Endothelial cell of umbilical vein (primary cell): ENCODE measurements around the gene ZMIZ1. TPM values are rescaled to one million over a fixed set of nuclear protein-coding genes. Genes with fewer than 3 reads are reported as not detected.

Source experiments
- BruUV-seq: library from RNA; stranded (reverse); fragments of 400-500 nt; replicated peaks from 2 replicates; lab custom pipeline; 2021; lab: Mats Ljungman, UMichigan
- CTCF ChIA-PET: fragments of 300-600, 350-600 bp; sonication (Branson Sonifier 250); formaldehyde crosslinking; loops from one replicate; lab custom pipeline; 2021; ENCODE audit warnings: antibody characterized with exemption, inconsistent platforms; lab: Charles Lee
- POLR2A ChIA-PET: fragments of 300-600, 350-600 bp; sonication (Branson Sonifier 250); formaldehyde crosslinking; loops from one replicate; lab custom pipeline; 2021; ENCODE audit warnings: antibody characterized with exemption, inconsistent platforms; lab: Charles Lee
- DNase-seq: peaks from one replicate; pipeline ENCODE4 v3.0.0-alpha.2; 2011; ENCODE audit warnings: low read depth, low spot score
- FAIRE-seq: peaks from 2 replicates; lab custom pipeline; 2011; peaks lifted over from hg19 to GRCh38; lab: Jason Lieb, UNC
- H2AFZ ChIP-seq: 2 replicates; pipeline ENCODE4 v1.6.0; 2012; ENCODE audit warnings: low read depth, low read length, control low read depth, inconsistent platforms
- H3K27ac ChIP-seq: 2 replicates; pipeline ENCODE4 v1.5.1; 2011; ENCODE audit warnings: low read depth, mild to moderate bottlenecking, control low read depth, low read length, moderate library complexity; ENCODE audit not compliant: insufficient read depth
- H3K27me3 ChIP-seq, 2 experiments: 2 replicates each; pipeline versions ENCODE4 v1.6.0 to v1.6.1; 2011; ENCODE audit warnings: low read length in 2 of 2, mixed read lengths in 1 of 2; ENCODE audit not compliant: control insufficient read depth in 2 of 2, insufficient read depth in 2 of 2
- H3K36me3 ChIP-seq, 2 experiments: 2 replicates in 1 of 2; 3 replicates in 1 of 2; pipeline ENCODE4 v1.5.1; 2011; ENCODE audit warnings: low read length in 2 of 2, mild to moderate bottlenecking in 1 of 2, moderate library complexity in 1 of 2; ENCODE audit not compliant: control insufficient read depth in 2 of 2, insufficient read depth in 2 of 2; ENCODE audit errors: extremely low read depth in 1 of 2
- H3K4me1 ChIP-seq: 3 replicates; pipeline ENCODE4 v1.5.1; 2011; ENCODE audit warnings: mild to moderate bottlenecking, low read length; ENCODE audit not compliant: control insufficient read depth, insufficient read depth; ENCODE audit errors: extremely low read depth
- H3K4me2 ChIP-seq: 2 replicates; pipeline ENCODE4 v1.6.1; 2011; ENCODE audit warnings: low read length, control low read depth, mixed read lengths; ENCODE audit not compliant: insufficient read depth
- H3K4me3 ChIP-seq, 3 experiments: fragments of 200-600 bp in 1 of 3; sonication (generic), shearing (Covaris generic) in 1 of 3; replicated peaks in 1 of 3; 2 replicates each; pipeline ENCODE4 v1.5.1; 2011 to 2016; ENCODE audit warnings: control low read depth in 3 of 3, low read length in 3 of 3, mild to moderate bottlenecking in 2 of 3, inconsistent platforms in 1 of 3, low read depth in 1 of 3, moderate library complexity in 1 of 3; ENCODE audit not compliant: insufficient read depth in 1 of 3
- H3K79me2 ChIP-seq: 2 replicates; pipeline ENCODE4 v1.6.0; 2012; ENCODE audit warnings: low read length, inconsistent platforms; ENCODE audit not compliant: control insufficient read depth, insufficient read depth
- H3K9ac ChIP-seq: replicated peaks from 2 replicates; pipeline ENCODE3; 2011; ENCODE audit warnings: low read length, control low read depth; ENCODE audit not compliant: insufficient read depth; ENCODE audit errors: extremely low read depth
- H3K9me1 ChIP-seq: replicated peaks from 3 replicates; pipeline ENCODE4 v1.6.0; 2011; ENCODE audit warnings: mild to moderate bottlenecking, low read length; ENCODE audit not compliant: control insufficient read depth, insufficient read depth; ENCODE audit errors: extremely low read depth
- H3K9me3 ChIP-seq: replicated peaks from 2 replicates; pipeline ENCODE4 v1.5.1; 2012; ENCODE audit warnings: low read length, inconsistent platforms; ENCODE audit not compliant: control insufficient read depth, insufficient read depth
- H4K20me1 ChIP-seq: replicated peaks from 2 replicates; pipeline ENCODE3; 2011; ENCODE audit warnings: mild to moderate bottlenecking, low read length; ENCODE audit not compliant: control insufficient read depth, insufficient read depth; ENCODE audit errors: extremely low read depth
- EZH2 ChIP-seq: IDR thresholded peaks from 2 replicates; pipeline ENCODE4 v1.6.1; 2012; ENCODE audit warnings: borderline replicate concordance, low read depth, mild to moderate bottlenecking, moderate library complexity, low read length, inconsistent platforms; ENCODE audit not compliant: severe bottlenecking
- FOS ChIP-seq: IDR thresholded peaks from 2 replicates; pipeline ENCODE4 v1.6.1; 2011; ENCODE audit warnings: mild to moderate bottlenecking, low read length, moderate library complexity, borderline replicate concordance; ENCODE audit not compliant: insufficient read depth
- GATA2 ChIP-seq: IDR thresholded peaks from 2 replicates; pipeline ENCODE4 v1.7.0; 2011; ENCODE audit warnings: low read depth, mild to moderate bottlenecking, moderate library complexity, mixed read lengths, low read length; ENCODE audit not compliant: insufficient read length, insufficient read depth
- JUN ChIP-seq: IDR thresholded peaks from 2 replicates; pipeline ENCODE4 v1.6.1; 2011; ENCODE audit warnings: borderline replicate concordance, low read depth; ENCODE audit not compliant: insufficient read length, insufficient read depth
- MYC ChIP-seq: IDR thresholded peaks from one replicate; pipeline ENCODE4 v1.6.1; 2011; ENCODE audit warnings: mild to moderate bottlenecking, low read depth, low read length
- POLR2A ChIP-seq: IDR thresholded peaks from 2 replicates; pipeline ENCODE4 v1.6.1; 2012; ENCODE audit warnings: low read depth, mild to moderate bottlenecking, control low read depth, low read length
- POLR2AphosphoS5 ChIP-seq: IDR thresholded peaks from 2 replicates; pipeline ENCODE4 v1.6.1; 2012; ENCODE audit warnings: low read depth, mild to moderate bottlenecking, control low read depth, low read length, moderate library complexity; ENCODE audit not compliant: insufficient read depth
- dilution Hi-C: fragments of 300-500 bp; cut with MboI; formaldehyde crosslinking; loops from one replicate; pipeline ENCODE4 v1.15.0; 2019; ENCODE audit warnings: low sequenced_read_pairs; ENCODE audit not compliant: extremely low pct_ligation_motif_present
- intact Hi-C: fragments of 100-400 bp; cut with micrococcal nuclease; formaldehyde crosslinking; loops from one replicate; pipeline ENCODE4 v1.10.0; 2022
- polyA plus RNA-seq, 4 experiments: library from polyadenylated mRNA; depleted of rRNA in 3 of 4; stranded (reverse) in 3 of 4; unstranded in 1 of 4; fragments of >200 nt; gene quantifications; 2 replicates each; pipeline versions ENCODE4 v1.2.1 to v1.2.3, GENCODE V29; 2011 to 2012; ENCODE audit warnings: missing spikeins in 1 of 4
- total RNA-seq: library from RNA; stranded (reverse); gene quantifications from 2 replicates; pipeline ENCODE4 v1.2.3, GENCODE V29; 2021
- TF ChIP-seq, protein P1 (sequence below), 2 donors: IDR thresholded peaks; 1 replicate in 1 of 2; 2 replicates in 1 of 2; pipeline ENCODE4 v1.5.1; 2011; ENCODE audit warnings: low read length in 2 of 2, mild to moderate bottlenecking in 2 of 2, moderate library complexity in 2 of 2, control low read depth in 1 of 2, inconsistent platforms in 1 of 2, low read depth in 1 of 2; ENCODE audit not compliant: insufficient read depth in 1 of 2; ENCODE audit errors: extremely low read depth in 1 of 2
- TF ChIP-seq, protein P2 (sequence below): IDR thresholded peaks from 2 replicates; pipeline ENCODE4 v1.6.1; 2011; ENCODE audit not compliant: insufficient read depth, insufficient read length

Gene ZMIZ1
- total and polyA plus RNA-seq, 2 donors (not counting 3 experiments of a cell fraction or from before 2014, with no cell fraction given): 12.5 to 46.7 TPM

DNA sequence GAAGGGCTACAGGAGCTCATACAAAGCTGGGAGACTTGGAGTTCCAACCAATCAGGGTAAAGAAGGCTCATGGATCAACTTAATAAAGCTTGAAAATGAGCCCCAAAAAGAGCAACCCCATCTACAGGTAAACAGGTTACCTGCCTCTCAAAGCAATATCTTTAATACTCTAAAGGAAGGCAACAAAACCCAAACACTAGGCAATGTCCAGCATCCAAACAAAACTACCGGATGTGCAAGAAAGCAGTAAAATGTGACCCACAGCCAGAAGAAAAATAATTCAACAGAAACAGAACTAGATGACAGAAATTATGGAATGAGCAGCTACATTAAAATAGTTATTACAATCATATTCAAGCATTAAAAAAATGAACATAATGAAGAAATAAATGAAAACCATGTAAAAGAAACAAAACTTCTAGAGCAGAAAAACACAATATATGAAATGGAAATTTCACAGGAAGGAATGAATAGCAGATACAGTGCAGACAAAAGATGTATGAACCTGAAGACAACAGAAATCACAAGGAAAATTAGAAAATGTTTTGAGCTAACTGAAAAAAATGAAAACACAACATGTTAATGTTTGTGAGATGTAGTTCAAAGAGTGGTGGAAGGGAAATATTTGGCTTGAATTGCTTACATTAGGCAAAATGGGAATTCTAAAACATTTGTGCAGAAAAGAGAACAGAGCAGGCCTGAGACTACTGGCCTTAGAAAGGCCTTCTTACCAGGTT, 30.5 kb upstream of the ZMIZ1 start:
- Histone ChIP-seq H4K20me1 (no peaks in the 10 kb centered on the region), H3K27ac (no peak overlapping the region), H3K4me2 (no peak overlapping the region), H3K4me1 (no peaks in the 10 kb centered on the region), H3K36me3 (no peaks in the 10 kb centered on the region), H3K27me3 (peaks cover 21 to 32% of the 10 kb centered on the region in 2 experiments), H3K9me3 (no peaks in the 10 kb centered on the region), H3K9ac (no peak overlapping the region), H3K4me3 (no peak overlapping the region), H3K9me1 (no peaks in the 10 kb centered on the region), H3K79me2 (no peaks in the 10 kb centered on the region), H2AFZ (no peak overlapping the region)
- CTCF ChIA-PET: interaction anchor here (1.2 kb wide), 1 partner anchor 14 kb away, joined by 3 read pairs; no protein-coding TSS in a partner anchor
- POLR2A ChIA-PET: no interaction called here
- intact Hi-C loops (no loop called here), dilution Hi-C loops (no loop called here)
- DNase-seq: no peak
- no TSS peak for BruUV-seq
- FAIRE-seq: no peak
- TF ChIP-seq GATA2 (no peak), MYC (no peak), EZH2 (no peak), POLR2A (no peak), POLR2AphosphoS5 (no peak), JUN (no peak), FOS (no peak)
- TF ChIP-seq, protein P1, sequence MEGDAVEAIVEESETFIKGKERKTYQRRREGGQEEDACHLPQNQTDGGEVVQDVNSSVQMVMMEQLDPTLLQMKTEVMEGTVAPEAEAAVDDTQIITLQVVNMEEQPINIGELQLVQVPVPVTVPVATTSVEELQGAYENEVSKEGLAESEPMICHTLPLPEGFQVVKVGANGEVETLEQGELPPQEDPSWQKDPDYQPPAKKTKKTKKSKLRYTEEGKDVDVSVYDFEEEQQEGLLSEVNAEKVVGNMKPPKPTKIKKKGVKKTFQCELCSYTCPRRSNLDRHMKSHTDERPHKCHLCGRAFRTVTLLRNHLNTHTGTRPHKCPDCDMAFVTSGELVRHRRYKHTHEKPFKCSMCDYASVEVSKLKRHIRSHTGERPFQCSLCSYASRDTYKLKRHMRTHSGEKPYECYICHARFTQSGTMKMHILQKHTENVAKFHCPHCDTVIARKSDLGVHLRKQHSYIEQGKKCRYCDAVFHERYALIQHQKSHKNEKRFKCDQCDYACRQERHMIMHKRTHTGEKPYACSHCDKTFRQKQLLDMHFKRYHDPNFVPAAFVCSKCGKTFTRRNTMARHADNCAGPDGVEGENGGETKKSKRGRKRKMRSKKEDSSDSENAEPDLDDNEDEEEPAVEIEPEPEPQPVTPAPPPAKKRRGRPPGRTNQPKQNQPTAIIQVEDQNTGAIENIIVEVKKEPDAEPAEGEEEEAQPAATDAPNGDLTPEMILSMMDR (IDR thresholded peaks at IDR 0.05; ENCODE audit: extremely low read depth in 1 of 2, insufficient read depth in 1 of 2, low read depth in 1 of 2, low read length in 2 of 2): no peak
- TF ChIP-seq, protein P2, sequence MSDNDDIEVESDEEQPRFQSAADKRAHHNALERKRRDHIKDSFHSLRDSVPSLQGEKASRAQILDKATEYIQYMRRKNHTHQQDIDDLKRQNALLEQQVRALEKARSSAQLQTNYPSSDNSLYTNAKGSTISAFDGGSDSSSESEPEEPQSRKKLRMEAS: no peak
